GM10266 (cell line): Measurements from ENCODE around the gene ZNF646.

Experiments
- DNase-seq: peaks from one replicate; pipeline ENCODE4 v3.0.0; 2012; ENCODE audit errors: extremely low spot score
- CTCF ChIP-seq: IDR thresholded peaks from 2 replicates; pipeline ENCODE4 v1.5.1; 2012; ENCODE audit warnings: mild to moderate bottlenecking, low read depth; ENCODE audit not compliant: control insufficient read depth, insufficient read depth; ENCODE audit errors: missing control alignments

The ZNF646 gene

GRCh38 chr16:31128711-31129567, 54.7 kb downstream of the ZNF646 start:
- no peak for TF ChIP-seq CTCF
- no peak for DNase-seq

- TF ChIP-seq CTCF = no peak
- DNase-seq = no peak
Measured at GRCh38 chr16:31129568-31130335, 55.5 kb downstream of the ZNF646 start.

GRCh38 chr16:31130336-31130891, 56.2 kb downstream of the ZNF646 start:
- no peak for DNase-seq
- TF ChIP-seq CTCF = no peak

GRCh38 chr16:31130899-31131298, 56.7 kb downstream of the ZNF646 start:
- no peak for TF ChIP-seq CTCF
- no peak for DNase-seq

- TF ChIP-seq CTCF = no peak
- no peak for DNase-seq
Measured at GRCh38 chr16:31131416-31131815, 57.2 kb downstream of the ZNF646 start.

- TF ChIP-seq CTCF = no peak
Measured at GRCh38 chr16:31131841-31132271, 57.6 kb downstream of the ZNF646 start.

GRCh38 chr16:31132303-31132979, 58.2 kb downstream of the ZNF646 start:
- no peak for TF ChIP-seq CTCF
- DNase-seq = no peak

More at GRCh38 chr16:31131841-31132271, 57.6 kb downstream of the ZNF646 start:
- no peak for DNase-seq
